SJCRH30 (cell line): ENCODE measurements around the gene PTPN14. TPM values are rescaled to one million over a fixed set of nuclear protein-coding genes. Genes with fewer than 3 reads are reported as not detected.

Experiments
- DNase-seq, 2 experiments: peaks; one replicate each; pipeline ENCODE4 v3.0.0-alpha.2; 2015 to 2020
- H3K27ac ChIP-seq: fragments of 250-450 bp; sonication (Bioruptor Pico); 2 replicates; pipeline ENCODE4 v1.5.1; 2020; ENCODE audit warnings: mild to moderate bottlenecking, moderate library complexity
- H3K27me3 ChIP-seq: fragments of 250-450 bp; sonication (Bioruptor Pico); 2 replicates; pipeline ENCODE4 v1.5.1; 2020; ENCODE audit warnings: mild to moderate bottlenecking, moderate library complexity
- H3K36me3 ChIP-seq: fragments of 250-450 bp; sonication (Bioruptor Pico); 2 replicates; pipeline ENCODE4 v1.5.1; 2020; ENCODE audit warnings: mild to moderate bottlenecking, moderate library complexity
- H3K4me1 ChIP-seq: fragments of 250-450 bp; sonication (Bioruptor Pico); 2 replicates; pipeline ENCODE4 v1.5.1; 2020; ENCODE audit warnings: mild to moderate bottlenecking, moderate library complexity
- H3K4me3 ChIP-seq: fragments of 250-450 bp; sonication (Bioruptor Pico); 2 replicates; pipeline ENCODE4 v1.5.1; 2020; ENCODE audit warnings: mild to moderate bottlenecking, moderate library complexity
- H3K9me3 ChIP-seq: fragments of 250-450 bp; sonication (Bioruptor Pico); replicated peaks from 2 replicates; pipeline ENCODE4 v1.5.1; 2020; ENCODE audit warnings: mild to moderate bottlenecking, moderate library complexity
- total RNA-seq: library from RNA; depleted of rRNA; stranded (reverse); fragments of >200 nt; shearing (Covaris generic); gene quantifications from 2 replicates; pipeline ENCODE4 v1.2.3, GENCODE V29; 2014

PTPN14 gene
- total RNA-seq, 1 experiment from 2014 or later, result 24.3 TPM

GRCh38 chr1:214380986-214381695 is 170.3 kb downstream of the PTPN14 start:
- Histone ChIP-seq H3K4me1 (peaks cover 32% of the 10 kb centered on the region), H3K27ac (no peak overlapping the region), H3K36me3 (peaks cover 36% of the 10 kb centered on the region), H3K27me3 (no peaks in the 10 kb centered on the region), H3K4me3 (no peak overlapping the region), H3K9me3 (no peaks in the 10 kb centered on the region)
- no peak for DNase-seq

- H3K4me1 ChIP-seq, result peaks cover 32% of the 10 kb centered on the region
- DNase-seq, result no peak
- no peaks in the 10 kb centered on the region for H3K9me3 ChIP-seq
- no peak overlapping the region for H3K27ac ChIP-seq
- peaks cover 36% of the 10 kb centered on the region for H3K36me3 ChIP-seq
- H3K4me3 ChIP-seq, result no peak overlapping the region
- no peaks in the 10 kb centered on the region for H3K27me3 ChIP-seq
These were observed 171.0 kb downstream of the PTPN14 start for GRCh38 chr1:214380396-214380795.

- Histone ChIP-seq H3K4me1 (peaks cover 32% of the 10 kb centered on the region), H3K27me3 (no peaks in the 10 kb centered on the region), H3K4me3 (no peak overlapping the region), H3K36me3 (peaks cover 33% of the 10 kb centered on the region), H3K27ac (peak overlapping the region; percentile 45; the same call in 1 of the 2 replicates), H3K9me3 (no peaks in the 10 kb centered on the region)
- DNase-seq, result no peak
These were observed 172.0 kb downstream of the PTPN14 start for GRCh38 chr1:214379236-214379970.

GRCh38 chr1:214378492-214378891 is 172.9 kb downstream of the PTPN14 start:
- H3K27me3 ChIP-seq, result no peaks in the 10 kb centered on the region
- peaks cover 32% of the 10 kb centered on the region for H3K4me1 ChIP-seq
- H3K9me3 ChIP-seq, result no peaks in the 10 kb centered on the region
- H3K4me3 ChIP-seq, result no peak overlapping the region
- no peak for DNase-seq
- peaks cover 24% of the 10 kb centered on the region for H3K36me3 ChIP-seq
- peak overlapping the region; percentile 45 for H3K27ac ChIP-seq

- H3K4me3 ChIP-seq, result no peak overlapping the region
- H3K36me3 ChIP-seq, result peaks cover 18% of the 10 kb centered on the region
- H3K27ac ChIP-seq, result peak overlapping the region; percentile 45
- H3K27me3 ChIP-seq, result no peaks in the 10 kb centered on the region
- peaks cover 32% of the 10 kb centered on the region for H3K4me1 ChIP-seq
- no peaks in the 10 kb centered on the region for H3K9me3 ChIP-seq
- DNase-seq, result peak; percentile 41 to 60
These were observed 173.5 kb downstream of the PTPN14 start for GRCh38 chr1:214377886-214378285.

- H3K9me3 ChIP-seq, result no peaks in the 10 kb centered on the region
- H3K4me1 ChIP-seq, result peaks cover 32% of the 10 kb centered on the region
- H3K36me3 ChIP-seq, result peaks cover 14% of the 10 kb centered on the region
- no peak overlapping the region for H3K4me3 ChIP-seq
- no peaks in the 10 kb centered on the region for H3K27me3 ChIP-seq
- DNase-seq, result no peak
- peak overlapping the region; percentile 45 for H3K27ac ChIP-seq
These were observed 173.9 kb downstream of the PTPN14 start for GRCh38 chr1:214377485-214377884.

GRCh38 chr1:214372092-214372491 is 179.3 kb downstream of the PTPN14 start:
- H3K4me3 ChIP-seq, result no peak overlapping the region
- H3K36me3 ChIP-seq, result peaks cover 26% of the 10 kb centered on the region
- no peak for DNase-seq
- peaks cover 6% of the 10 kb centered on the region; the same call in 1 of the 2 replicates for H3K4me1 ChIP-seq
- no peaks in the 10 kb centered on the region for H3K9me3 ChIP-seq
- no peaks in the 10 kb centered on the region for H3K27me3 ChIP-seq
- no peak overlapping the region for H3K27ac ChIP-seq

GRCh38 chr1:214370615-214371014 is 180.8 kb downstream of the PTPN14 start:
- Histone ChIP-seq H3K9me3 (no peaks in the 10 kb centered on the region), H3K27ac (no peak overlapping the region), H3K36me3 (peaks cover 28% of the 10 kb centered on the region), H3K4me1 (no peaks in the 10 kb centered on the region), H3K4me3 (no peak overlapping the region), H3K27me3 (no peaks in the 10 kb centered on the region)
- no peak for DNase-seq

GRCh38 chr1:214369364-214369763 is 182.0 kb downstream of the PTPN14 start:
- Histone ChIP-seq H3K36me3 (peaks cover 36% of the 10 kb centered on the region), H3K27ac (no peak overlapping the region), H3K9me3 (no peaks in the 10 kb centered on the region), H3K4me1 (no peaks in the 10 kb centered on the region), H3K4me3 (no peak overlapping the region), H3K27me3 (no peaks in the 10 kb centered on the region)
- no peak for DNase-seq

GRCh38 chr1:214367841-214368240 is 183.6 kb downstream of the PTPN14 start:
- H3K27me3 ChIP-seq, result no peaks in the 10 kb centered on the region
- H3K4me3 ChIP-seq, result no peak overlapping the region
- no peak overlapping the region for H3K27ac ChIP-seq
- H3K9me3 ChIP-seq, result no peaks in the 10 kb centered on the region
- peaks cover 40% of the 10 kb centered on the region for H3K36me3 ChIP-seq
- no peaks in the 10 kb centered on the region for H3K4me1 ChIP-seq
- DNase-seq, result no peak

GRCh38 chr1:214364786-214365295 is 186.6 kb downstream of the PTPN14 start:
- Histone ChIP-seq H3K27me3 (no peaks in the 10 kb centered on the region), H3K27ac (no peak overlapping the region), H3K4me1 (no peaks in the 10 kb centered on the region), H3K4me3 (no peak overlapping the region), H3K9me3 (no peaks in the 10 kb centered on the region), H3K36me3 (peaks cover 38% of the 10 kb centered on the region)
- no peak for DNase-seq

GRCh38 chr1:214364386-214364785 is 187.0 kb downstream of the PTPN14 start:
- no peak overlapping the region for H3K4me3 ChIP-seq
- H3K9me3 ChIP-seq, result no peaks in the 10 kb centered on the region
- no peaks in the 10 kb centered on the region for H3K27me3 ChIP-seq
- no peak for DNase-seq
- no peaks in the 10 kb centered on the region for H3K4me1 ChIP-seq
- H3K27ac ChIP-seq, result no peak overlapping the region
- H3K36me3 ChIP-seq, result peaks cover 39% of the 10 kb centered on the region

- no peak for DNase-seq
- peaks cover 37% of the 10 kb centered on the region for H3K36me3 ChIP-seq
These were observed 188.0 kb downstream of the PTPN14 start for GRCh38 chr1:214363386-214363785.

GRCh38 chr1:214362188-214362882 is 189.1 kb downstream of the PTPN14 start:
- Histone ChIP-seq H3K27me3 (no peaks in the 10 kb centered on the region), H3K9me3 (no peaks in the 10 kb centered on the region), H3K36me3 (peaks cover 39% of the 10 kb centered on the region), H3K27ac (no peak overlapping the region), H3K4me1 (no peaks in the 10 kb centered on the region), H3K4me3 (no peak overlapping the region)
- no peak for DNase-seq

More at GRCh38 chr1:214363386-214363785, 188.0 kb downstream of the PTPN14 start:
- H3K27ac ChIP-seq, result no peak overlapping the region
- H3K4me1 ChIP-seq, result no peaks in the 10 kb centered on the region
- no peak overlapping the region for H3K4me3 ChIP-seq
- H3K27me3 ChIP-seq, result no peaks in the 10 kb centered on the region
- H3K9me3 ChIP-seq, result no peaks in the 10 kb centered on the region

GRCh38 chr1:214361636-214362035 is 189.8 kb downstream of the PTPN14 start:
- Histone ChIP-seq H3K27me3 (no peaks in the 10 kb centered on the region), H3K4me3 (no peak overlapping the region), H3K27ac (no peak overlapping the region), H3K9me3 (no peaks in the 10 kb centered on the region), H3K36me3 (peaks cover 40% of the 10 kb centered on the region), H3K4me1 (no peaks in the 10 kb centered on the region)
- DNase-seq, result no peak
